Measurements from ENCODE around the gene ARG1.

GRCh38 chr6:131600716-131601115 lies 27.7 kb downstream of the ARG1 start:
- no peak for TF ChIP-seq CTCF (IDR thresholded peaks at IDR 0.05)
- TF ChIP-seq POLR2A (IDR thresholded peaks at IDR 0.05) = no peak

All from thyroid gland (tissue), 4 donors.